Astrocyte of the hippocampus (primary cell): ENCODE measurements around the gene JAKMIP3.

Experiments used
- DNase-seq: peaks from one replicate; pipeline ENCODE4 v3.0.0; 2011; ENCODE audit warnings: low read depth, low spot score

JAKMIP3 gene

GRCh38 chr10:132043861-132044695 is 21.7 kb upstream of the JAKMIP3 start:
- DNase-seq = no peak

GRCh38 chr10:132044803-132045202 is 20.9 kb upstream of the JAKMIP3 start:
- no peak for DNase-seq

- DNase-seq = no peak
These were observed 20.4 kb upstream of the JAKMIP3 start for GRCh38 chr10:132045324-132045723.

GRCh38 chr10:132047575-132048293 is 18.0 kb upstream of the JAKMIP3 start:
- DNase-seq = no peak

GRCh38 chr10:132048294-132048667 is 17.5 kb upstream of the JAKMIP3 start:
- no peak for DNase-seq

GRCh38 chr10:132050191-132050590 is 15.6 kb upstream of the JAKMIP3 start:
- DNase-seq = no peak

GRCh38 chr10:132052124-132052523 is 13.6 kb upstream of the JAKMIP3 start:
- DNase-seq = no peak

GRCh38 chr10:132054564-132054963 is 11.2 kb upstream of the JAKMIP3 start:
- peak; percentile 48 for DNase-seq

GRCh38 chr10:132055616-132056015 is 10.1 kb upstream of the JAKMIP3 start:
- DNase-seq = no peak

GRCh38 chr10:132056663-132057062 is 9.1 kb upstream of the JAKMIP3 start:
- no peak for DNase-seq

GRCh38 chr10:132057191-132057681 is 8.5 kb upstream of the JAKMIP3 start:
- DNase-seq = no peak

GRCh38 chr10:132058111-132058745 is 7.5 kb upstream of the JAKMIP3 start:
- no peak for DNase-seq

GRCh38 chr10:132058793-132059759 is 6.7 kb upstream of the JAKMIP3 start:
- DNase-seq = no peak

GRCh38 chr10:132059760-132060508 is 5.8 kb upstream of the JAKMIP3 start:
- DNase-seq = no peak

GRCh38 chr10:132061030-132061429 is 4.7 kb upstream of the JAKMIP3 start:
- DNase-seq = no peak

GRCh38 chr10:132061465-132061864 is 4.3 kb upstream of the JAKMIP3 start:
- DNase-seq = no peak

GRCh38 chr10:132062116-132062515 is 3.6 kb upstream of the JAKMIP3 start:
- DNase-seq = no peak

GRCh38 chr10:132062641-132063390 is 2.9 kb upstream of the JAKMIP3 start:
- DNase-seq = no peak

- DNase-seq = no peak
These were observed 2.3 kb upstream of the JAKMIP3 start for GRCh38 chr10:132063432-132063831.
